K562 treated with DMSO at 1 percent for 48 hours (cell line): ENCODE data around the gene RAMACL. TPM values are rescaled to one million over a fixed set of nuclear protein-coding genes. Genes with fewer than 3 reads are reported as not detected.

Experiments used
- total RNA-seq: library from RNA; unstranded; fragments of 300-600 nt; gene quantifications from 2 replicates; pipeline ENCODE4 v1.2.3, GENCODE V29; 2022; ENCODE audit warnings: low replicate concordance; ENCODE audit errors: extremely low read depth

RAMACL gene
- total RNA-seq: not detected in 2 replicates

GRCh38 chr6:166586424-166587156 lies at the start of gene RAMACL:
Gene RAMACL, minus strand, starts transcription at chr6:166586678. Its CDS starts 201 bp downstream, at chr6:166586477.

GRCh38 chr6:166627033-166627874 lies 40.8 kb upstream of the RAMACL start, which contains the start of gene RPS6KA2:
Gene RPS6KA2, minus strand, starts transcription at chr6:166627251. Its CDS starts 232 bp downstream, at chr6:166627019.

Other genes starting within 250 kb of the RAMACL start
- not detected in 2 replicates for gene SFT2D1, start 244.1 kb downstream of the RAMACL start, total RNA-seq
- gene MPC1, start 203.7 kb downstream of the RAMACL start, total RNA-seq: not detected in 2 replicates
- not detected in 2 replicates for gene RPS6KA2, start 40.6 kb upstream of the RAMACL start, total RNA-seq